Measurements from ENCODE around the gene PRDM15. TPM values are rescaled to one million over a fixed set of nuclear protein-coding genes. Genes with fewer than 3 reads are reported as not detected.

The PRDM15 gene
- total and polyA plus RNA-seq, 7 experiments from 2014 or later = 1.3 to 20.1 (median 15.1) TPM

GRCh38 chr21:41925767-41926116, 46.6 kb upstream of the PRDM15 start:
- DNase-seq (no peak), ATAC-seq (no peak)
- Mint-ChIP-seq H3K27ac (peak overlapping the region; percentile 94 to 100 (median 99)), H3K36me3 (peaks cover 0 to 10% (median 0%) of the 10 kb centered on the region in 5 donors), H3K4me3 (peak overlapping the region; percentile 88 to 99 (median 95)), H3K9me3 (peaks cover 0 to 1% (median 0%) of the 10 kb centered on the region in 11 donors), H3K4me1 (peaks cover 45 to 71% (median 61%) of the 10 kb centered on the region in 7 donors), H3K27me3 (no peaks in the 10 kb centered on the region)
- Histone ChIP-seq H3K27ac (ENCODE audit: low read depth, low read length) (peak overlapping the region; percentile 91), H3K36me3 (ENCODE audit: control insufficient read depth in 2 of 3, insufficient read depth in 3 of 3, low read length in 3 of 3) (no peaks in the 10 kb centered on the region), H3K4me1 (ENCODE audit: control insufficient read depth in 2 of 2, insufficient read depth in 2 of 2, low read length in 2 of 2) (peaks cover 12 to 37% of the 10 kb centered on the region in 2 donors), H3K9me3 (ENCODE audit: control insufficient read depth in 2 of 3, low read length in 3 of 3) (no peaks in the 10 kb centered on the region), H3K27me3 (ENCODE audit: control insufficient read depth in 2 of 2, insufficient read depth in 2 of 2, low read length in 2 of 2) (no peaks in the 10 kb centered on the region), H3K4me3 (ENCODE audit: low read length) (peak overlapping the region; percentile 78)
- CTCF ChIA-PET = interaction anchor here (0.7 to 1.8 kb wide), 2 partner anchors 46 to 182 kb away, joined by 3 to 6 read pairs; partner anchors contain the start of gene PRDM15
- POLR2A ChIA-PET = interaction anchor here (0.9 to 3.9 kb wide), 7 partner anchors 9 to 138 kb away, joined by 3 to 36 read pairs (median 9); partner anchors contain the start of gene ZBTB21
- intact Hi-C loops (cut with micrococcal nuclease) = loop anchor here (1.0 to 2.0 kb wide), 8 partner anchors 27 to 183 kb away; partner anchors contain the start of gene PRDM15 (in 2 of the 2)

DNA sequence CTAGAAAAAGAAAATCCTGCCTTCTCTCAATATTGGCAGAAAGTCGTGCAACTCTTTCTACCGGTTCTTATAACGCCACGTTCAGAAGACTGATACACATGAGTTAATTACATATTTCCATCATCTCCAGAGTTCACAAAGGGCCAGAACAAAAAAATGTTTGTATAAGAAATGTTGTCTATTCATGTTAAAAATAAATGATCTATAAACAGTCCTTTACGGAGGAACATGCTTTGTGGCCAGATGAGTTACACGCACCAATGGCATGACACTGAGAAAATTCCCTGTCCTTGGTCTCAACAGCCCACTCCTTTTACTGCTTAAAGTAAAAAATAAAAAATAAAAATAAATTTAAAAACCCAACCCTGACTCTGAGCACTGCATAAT, 45.2 kb upstream of the PRDM15 start:
- intact Hi-C loops (cut with micrococcal nuclease) = no loop called here
- Mint-ChIP-seq H3K27ac (peak overlapping the region in 8 of 9 donors; percentile 32 to 99 (median 92)), H3K9me3 (peaks cover 0 to 1% (median 0%) of the 10 kb centered on the region in 11 donors), H3K27me3 (no peaks in the 10 kb centered on the region), H3K36me3 (peaks cover 0 to 13% (median 3%) of the 10 kb centered on the region in 5 donors), H3K4me1 (peaks cover 45 to 74% (median 60%) of the 10 kb centered on the region in 7 donors), H3K4me3 (peak overlapping the region; percentile 6 to 99 (median 90))
- ATAC-seq (no peak), DNase-seq (no peak)
- ChIA-PET CTCF (interaction anchor here (0.7 to 1.3 kb wide), 3 partner anchors 28 to 193 kb away, joined by 4 to 5 read pairs (median 4); no protein-coding TSS in a partner anchor), POLR2A (interaction anchor here (1.0 to 3.9 kb wide), 5 partner anchors 20 to 184 kb away, joined by 3 to 36 read pairs (median 4); partner anchors contain the start of gene ZBTB21)
- Histone ChIP-seq H3K27ac (ENCODE audit: low read depth, low read length) (peak overlapping the region; percentile 25), H3K36me3 (ENCODE audit: control insufficient read depth in 2 of 3, insufficient read depth in 3 of 3, low read length in 3 of 3) (peaks cover 0 to 2% (median 0%) of the 10 kb centered on the region in 3 experiments), H3K9me3 (ENCODE audit: control insufficient read depth in 2 of 3, low read length in 3 of 3) (no peaks in the 10 kb centered on the region), H3K27me3 (ENCODE audit: control insufficient read depth in 2 of 2, insufficient read depth in 2 of 2, low read length in 2 of 2) (no peaks in the 10 kb centered on the region), H3K4me1 (ENCODE audit: control insufficient read depth in 2 of 2, insufficient read depth in 2 of 2, low read length in 2 of 2) (peaks cover 12 to 37% of the 10 kb centered on the region in 2 donors), H3K4me3 (ENCODE audit: low read length) (no peak overlapping the region)

GRCh38 chr21:41923631-41924367, 44.7 kb upstream of the PRDM15 start:
- Histone ChIP-seq H3K9me3 (ENCODE audit: control insufficient read depth in 2 of 3, low read length in 3 of 3) (no peaks in the 10 kb centered on the region), H3K36me3 (ENCODE audit: control insufficient read depth in 2 of 3, insufficient read depth in 3 of 3, low read length in 3 of 3) (peaks cover 0 to 8% (median 0%) of the 10 kb centered on the region in 3 experiments), H3K4me3 (ENCODE audit: low read length) (no peak overlapping the region), H3K4me1 (ENCODE audit: control insufficient read depth in 2 of 2, insufficient read depth in 2 of 2, low read length in 2 of 2) (peaks cover 12 to 37% of the 10 kb centered on the region in 2 donors), H3K27ac (ENCODE audit: low read depth, low read length) (peak overlapping the region; percentile 25), H3K27me3 (ENCODE audit: control insufficient read depth in 2 of 2, insufficient read depth in 2 of 2, low read length in 2 of 2) (no peaks in the 10 kb centered on the region)
- DNase-seq (no peak), ATAC-seq (no peak)
- intact Hi-C loops (cut with micrococcal nuclease) = no loop called here
- POLR2A ChIA-PET = interaction anchor here (1.0 to 3.9 kb wide), 5 partner anchors 21 to 184 kb away, joined by 3 to 36 read pairs (median 4); no protein-coding TSS in a partner anchor
- peaks cover 45 to 72% (median 56%) of the 10 kb centered on the region in 7 donors for H3K4me1 Mint-ChIP-seq
- no peaks in the 10 kb centered on the region for H3K27me3 Mint-ChIP-seq
- H3K36me3 Mint-ChIP-seq = peaks cover 0 to 16% (median 3%) of the 10 kb centered on the region in 5 donors
- peak overlapping the region; percentile 54 to 96 (median 78) for H3K4me3 Mint-ChIP-seq
- CTCF ChIA-PET = interaction anchor here (0.7 to 1.3 kb wide), 3 partner anchors 28 to 194 kb away, joined by 4 to 5 read pairs (median 4); no protein-coding TSS in a partner anchor
- H3K9me3 Mint-ChIP-seq = peaks cover 0 to 1% (median 0%) of the 10 kb centered on the region in 11 donors
- peak overlapping the region; percentile 0 to 98 (median 87) for H3K27ac Mint-ChIP-seq

DNA sequence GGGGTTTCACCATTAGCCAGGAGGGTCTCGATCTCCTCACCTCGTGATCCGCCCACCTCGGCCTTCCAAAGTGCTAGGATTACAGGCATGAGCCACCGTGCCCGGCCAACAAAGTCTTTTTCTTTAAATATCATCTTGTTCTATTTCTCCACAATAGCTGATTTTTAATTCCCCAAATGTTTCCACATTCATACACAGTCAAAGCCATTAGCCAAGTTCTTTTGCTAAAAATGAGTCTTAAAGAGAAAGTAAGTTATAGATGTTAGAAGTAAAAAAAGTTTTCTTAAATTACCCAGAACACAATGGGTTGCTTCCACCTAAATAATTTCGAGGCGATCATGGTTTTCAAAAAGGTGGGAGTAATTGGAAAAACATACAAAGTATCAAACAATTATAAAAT, 44.0 kb upstream of the PRDM15 start:
- no peak overlapping the region for H3K4me3 ChIP-seq (ENCODE audit: low read length)
- peaks cover 44 to 66% (median 51%) of the 10 kb centered on the region in 7 donors for H3K4me1 Mint-ChIP-seq
- no peaks in the 10 kb centered on the region for H3K27me3 ChIP-seq (ENCODE audit: control insufficient read depth in 2 of 2, insufficient read depth in 2 of 2, low read length in 2 of 2)
- no peak overlapping the region for H3K27ac ChIP-seq (ENCODE audit: low read depth, low read length)
- H3K36me3 Mint-ChIP-seq = peaks cover 0 to 20% (median 5%) of the 10 kb centered on the region in 5 donors
- peak overlapping the region; percentile 54 to 96 (median 78) for H3K4me3 Mint-ChIP-seq
- POLR2A ChIA-PET = interaction anchor here (1.7 kb wide), 1 partner anchor 140 kb away, joined by 7 read pairs; no protein-coding TSS in a partner anchor
- H3K9me3 Mint-ChIP-seq = peaks cover 0 to 1% (median 0%) of the 10 kb centered on the region in 11 donors
- no peaks in the 10 kb centered on the region for H3K9me3 ChIP-seq (ENCODE audit: control insufficient read depth in 2 of 3, low read length in 3 of 3)
- no peaks in the 10 kb centered on the region for H3K27me3 Mint-ChIP-seq
- intact Hi-C loops (cut with micrococcal nuclease) = no loop called here
- CTCF ChIA-PET = interaction anchor here (0.6 to 1.3 kb wide), 3 partner anchors 27 to 528 kb away, joined by 3 to 5 read pairs (median 4); no protein-coding TSS in a partner anchor
- H3K4me1 ChIP-seq (ENCODE audit: control insufficient read depth in 2 of 2, insufficient read depth in 2 of 2, low read length in 2 of 2) = peaks cover 12 to 34% of the 10 kb centered on the region in 2 donors
- DNase-seq (no peak), ATAC-seq (no peak)
- H3K36me3 ChIP-seq (ENCODE audit: control insufficient read depth in 2 of 3, insufficient read depth in 3 of 3, low read length in 3 of 3) = peaks cover 0 to 13% (median 0%) of the 10 kb centered on the region in 3 experiments
- H3K27ac Mint-ChIP-seq = peak overlapping the region; percentile 28 to 98 (median 82)

DNA sequence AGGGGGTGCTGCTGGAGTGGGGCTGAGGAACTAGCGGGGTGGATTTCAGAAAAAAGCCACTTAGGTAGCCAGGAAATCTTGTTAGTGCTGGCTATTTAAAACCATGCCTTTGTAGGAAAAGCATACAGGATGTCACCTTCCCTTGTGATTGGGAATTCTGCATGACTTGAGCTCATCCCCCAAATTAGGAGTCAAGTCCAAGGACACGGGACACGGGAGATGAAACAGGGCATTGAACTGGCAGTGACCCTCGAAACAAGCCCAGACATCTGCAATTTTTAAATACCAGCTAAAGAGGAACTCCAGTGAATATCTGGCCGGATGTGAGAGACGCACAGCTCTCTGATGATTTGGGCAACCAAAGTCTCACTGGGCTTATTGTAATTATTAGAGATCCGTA, 41.9 kb upstream of the PRDM15 start:
- Mint-ChIP-seq H3K4me1 (peaks cover 31 to 44% (median 35%) of the 10 kb centered on the region in 7 donors), H3K36me3 (peaks cover 7 to 38% (median 11%) of the 10 kb centered on the region in 5 donors), H3K27ac (peak overlapping the region in 1 of 9 donors; percentile 43), H3K4me3 (no peak overlapping the region), H3K27me3 (no peaks in the 10 kb centered on the region), H3K9me3 (peaks cover 0 to under 1% (median 0%) of the 10 kb centered on the region in 11 donors)
- POLR2A ChIA-PET = interaction anchor here (0.9 kb wide), 1 partner anchor 8 kb away, joined by 3 read pairs; no protein-coding TSS in a partner anchor
- DNase-seq = no peak
- H3K4me1 ChIP-seq (ENCODE audit: control insufficient read depth in 2 of 2, insufficient read depth in 2 of 2, low read length in 2 of 2) = peaks cover 9 to 22% of the 10 kb centered on the region in 2 donors
- peak; percentile 45 for ATAC-seq
- H3K27ac ChIP-seq (ENCODE audit: low read depth, low read length) = no peak overlapping the region
- no peaks in the 10 kb centered on the region for H3K27me3 ChIP-seq (ENCODE audit: control insufficient read depth in 2 of 2, insufficient read depth in 2 of 2, low read length in 2 of 2)
- intact Hi-C loops (cut with micrococcal nuclease) = no loop called here
- H3K4me3 ChIP-seq (ENCODE audit: low read length) = no peak overlapping the region
- CTCF ChIA-PET = no interaction called here
- H3K36me3 ChIP-seq (ENCODE audit: control insufficient read depth in 2 of 3, insufficient read depth in 3 of 3, low read length in 3 of 3) = peaks cover 0 to 35% (median 0%) of the 10 kb centered on the region in 3 experiments
- no peaks in the 10 kb centered on the region for H3K9me3 ChIP-seq (ENCODE audit: control insufficient read depth in 2 of 3, low read length in 3 of 3)

DNA sequence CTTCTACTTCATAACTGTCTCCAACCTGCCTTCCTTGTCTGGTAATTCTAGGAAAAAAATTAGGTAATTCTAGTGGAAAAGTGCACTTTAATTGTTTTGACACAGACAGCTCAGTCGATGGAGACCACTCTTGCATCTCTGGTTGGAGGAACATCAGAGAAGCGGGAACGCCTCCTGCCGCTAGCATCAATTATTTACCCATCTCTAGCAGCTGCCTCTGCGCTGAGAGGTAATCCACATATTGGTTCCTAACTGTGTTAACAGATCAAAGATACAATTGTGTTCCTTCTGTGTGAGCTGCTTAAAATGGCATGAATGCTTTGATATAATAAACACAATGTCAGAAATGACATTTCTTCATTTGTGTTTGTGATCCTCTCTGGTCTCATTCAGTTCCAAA, 41.3 kb upstream of the PRDM15 start:
- Mint-ChIP-seq H3K4me1 (peaks cover 26 to 39% (median 30%) of the 10 kb centered on the region in 7 donors), H3K9me3 (no peaks in the 10 kb centered on the region), H3K4me3 (no peak overlapping the region), H3K27me3 (no peaks in the 10 kb centered on the region), H3K27ac (peak overlapping the region in 1 of 9 donors; percentile 53), H3K36me3 (peaks cover 9 to 42% (median 14%) of the 10 kb centered on the region in 5 donors)
- no peak overlapping the region for H3K27ac ChIP-seq (ENCODE audit: low read depth, low read length)
- POLR2A ChIA-PET = interaction anchor here (0.9 kb wide), 1 partner anchor 8 kb away, joined by 3 read pairs; no protein-coding TSS in a partner anchor
- no peak for DNase-seq
- intact Hi-C loops (cut with micrococcal nuclease) = no loop called here
- H3K4me3 ChIP-seq (ENCODE audit: low read length) = no peak overlapping the region
- H3K27me3 ChIP-seq (ENCODE audit: control insufficient read depth in 2 of 2, insufficient read depth in 2 of 2, low read length in 2 of 2) = no peaks in the 10 kb centered on the region
- ATAC-seq = no peak
- H3K4me1 ChIP-seq (ENCODE audit: control insufficient read depth in 2 of 2, insufficient read depth in 2 of 2, low read length in 2 of 2) = peaks cover 9 to 18% of the 10 kb centered on the region in 2 donors
- CTCF ChIA-PET = no interaction called here
- peaks cover 0 to 39% (median 0%) of the 10 kb centered on the region in 3 experiments for H3K36me3 ChIP-seq (ENCODE audit: control insufficient read depth in 2 of 3, insufficient read depth in 3 of 3, low read length in 3 of 3)
- H3K9me3 ChIP-seq (ENCODE audit: control insufficient read depth in 2 of 3, low read length in 3 of 3) = no peaks in the 10 kb centered on the region
